HEK293 (cell line): Measurements from ENCODE around the gene MRS2.

Experiments
- CTCF ChIA-PET: fragments of 350-600 bp; formaldehyde crosslinking; extraction: SDS; loops from one replicate; lab custom pipeline; 2021; ENCODE audit warnings: antibody characterized with exemption; lab: Yijun Ruan, JAX
- POLR2A ChIA-PET: fragments of 300-600 bp; formaldehyde crosslinking; extraction: SDS; loops from one replicate; lab custom pipeline; 2020; ENCODE audit warnings: antibody characterized with exemption, inconsistent platforms; lab: Yijun Ruan, JAX
- H3K27ac ChIP-seq: fragments of 200-500 bp; sonication (Bioruptor generic); 2 replicates; pipeline ENCODE4 v1.5.1; 2014; ENCODE audit warnings: low read depth, low read length, control low read depth, inconsistent platforms; ENCODE audit errors: extremely low read depth
- H3K36me3 ChIP-seq, 2 experiments: fragments of 200-500 bp in 1 of 2; sonication (Bioruptor generic) in 1 of 2; 1 replicate in 1 of 2; 2 replicates in 1 of 2; pipeline ENCODE4 v1.5.1; 2014 to 2017; ENCODE audit warnings: inconsistent platforms in 2 of 2, low read length in 2 of 2; ENCODE audit not compliant: control insufficient read depth in 2 of 2, insufficient read depth in 1 of 2
- H3K4me1 ChIP-seq: fragments of 200-500 bp; sonication (Bioruptor generic); 2 replicates; pipeline ENCODE4 v1.5.1; 2014; ENCODE audit warnings: mild to moderate bottlenecking, low read length, inconsistent platforms; ENCODE audit not compliant: control insufficient read depth, insufficient read depth
- H3K4me3 ChIP-seq: 2 replicates; pipeline ENCODE4 v1.5.1; 2011; ENCODE audit warnings: low read depth, mild to moderate bottlenecking, control low read depth, low read length, moderate library complexity
- H3K9me3 ChIP-seq: fragments of 200-500 bp; sonication (Bioruptor generic); 2 replicates; pipeline ENCODE4 v1.5.1; 2014; ENCODE audit warnings: low read depth, low read length, inconsistent platforms; ENCODE audit not compliant: control insufficient read depth, insufficient read depth
- KLF10 ChIP-seq: fragments of 450-650 bp; IDR thresholded peaks from 2 replicates; pipeline ENCODE4 v1.5.1; 2018; ENCODE audit warnings: missing biosample characterization, mild to moderate bottlenecking, missing genetic modification characterization
- PRDM1 ChIP-seq: fragments of 450-650 bp; formaldehyde crosslinking; IDR thresholded peaks from 2 replicates; pipeline ENCODE4; 2016; ENCODE audit warnings: missing biosample characterization, missing genetic modification characterization
- TRIM28 ChIP-seq: IDR thresholded peaks from 2 replicates; pipeline ENCODE4 v1.6.1; 2011; ENCODE audit warnings: low read length, control low read depth, borderline replicate concordance
- ZBTB17 ChIP-seq: fragments of 450-650 bp; formaldehyde crosslinking; IDR thresholded peaks from 2 replicates; pipeline ENCODE4 v1.5.1; 2016; ENCODE audit warnings: missing biosample characterization, missing genetic modification characterization
- ZNF202 ChIP-seq: fragments of 450-650 bp; formaldehyde crosslinking; IDR thresholded peaks from 2 replicates; pipeline ENCODE4 v1.5.1; 2016; ENCODE audit warnings: missing biosample characterization, missing genetic modification characterization, borderline replicate concordance
- ZNF280C ChIP-seq: fragments of 450-650 bp; formaldehyde crosslinking; IDR thresholded peaks from 2 replicates; pipeline ENCODE4 v1.5.1; 2016; ENCODE audit warnings: missing biosample characterization, missing genetic modification characterization
- ZNF292 ChIP-seq: fragments of 450-650 bp; formaldehyde crosslinking; IDR thresholded peaks from 2 replicates; pipeline ENCODE4 v1.5.1; 2016; ENCODE audit warnings: low read depth, missing biosample characterization, missing genetic modification characterization, borderline replicate concordance
- ZNF324 ChIP-seq: fragments of 450-650 bp; formaldehyde crosslinking; IDR thresholded peaks from 2 replicates; pipeline ENCODE4 v1.5.1; 2016; ENCODE audit warnings: missing biosample characterization, missing genetic modification characterization
- ZNF350 ChIP-seq: fragments of 450-650 bp; formaldehyde crosslinking; IDR thresholded peaks from 2 replicates; pipeline ENCODE4 v1.5.0; 2017; ENCODE audit warnings: missing biosample characterization, mild to moderate bottlenecking, missing genetic modification characterization
- ZNF366 ChIP-seq: fragments of 450-650 bp; formaldehyde crosslinking; conservative IDR thresholded peaks from 2 replicates; pipeline ENCODE4 v1.5.1; 2016; ENCODE audit warnings: missing biosample characterization, missing genetic modification characterization
- ZNF560 ChIP-seq: fragments of 450-650 bp; formaldehyde crosslinking; IDR thresholded peaks from 2 replicates; pipeline ENCODE4 v1.5.1; 2017; ENCODE audit warnings: missing biosample characterization, missing genetic modification characterization, borderline replicate concordance
- ZNF626 ChIP-seq: fragments of 450-650 bp; sonication (Bioruptor Pico); formaldehyde crosslinking; IDR thresholded peaks from 2 replicates; pipeline ENCODE4 v1.5.1; 2018; ENCODE audit warnings: missing biosample characterization, missing genetic modification characterization, inconsistent platforms
- ZNF658 ChIP-seq: fragments of 450-650 bp; formaldehyde crosslinking; IDR thresholded peaks from 2 replicates; pipeline ENCODE4; 2016; ENCODE audit warnings: missing biosample characterization, missing genetic modification characterization
- TF ChIP-seq, protein P1 (sequence below): fragments of 450-650 bp; formaldehyde crosslinking; IDR thresholded peaks from 2 replicates; pipeline ENCODE4 v1.5.1; 2017; ENCODE audit warnings: missing biosample characterization, missing genetic modification characterization
- TF ChIP-seq, protein P2 (sequence below): sonication (generic); formaldehyde crosslinking; IDR thresholded peaks from 2 replicates; pipeline ENCODE4 v1.8.1; 2022; ENCODE audit warnings: mild to moderate bottlenecking, moderate library complexity, missing genetic modification reagents

MRS2 gene

GRCh38 chr6:24376871-24377270 is 25.9 kb upstream of the MRS2 start:
- ChIA-PET CTCF (interaction anchor here (0.7 to 2.1 kb wide), 5 partner anchors 9 to 102 kb away, joined by 3 to 12 read pairs (median 6); no protein-coding TSS in a partner anchor), POLR2A (interaction anchor here (0.5 kb wide), 1 partner anchor 35 kb away, joined by 4 read pairs; no protein-coding TSS in a partner anchor)
- Histone ChIP-seq H3K9me3 (no peaks in the 10 kb centered on the region), H3K4me1 (no peaks in the 10 kb centered on the region), H3K27ac (no peak overlapping the region), H3K4me3 (no peak overlapping the region), H3K36me3 (no peaks in the 10 kb centered on the region)
- no peak for TF ChIP-seq ZNF280C (tag by site-specific recombination)
- TF ChIP-seq, protein P1, sequence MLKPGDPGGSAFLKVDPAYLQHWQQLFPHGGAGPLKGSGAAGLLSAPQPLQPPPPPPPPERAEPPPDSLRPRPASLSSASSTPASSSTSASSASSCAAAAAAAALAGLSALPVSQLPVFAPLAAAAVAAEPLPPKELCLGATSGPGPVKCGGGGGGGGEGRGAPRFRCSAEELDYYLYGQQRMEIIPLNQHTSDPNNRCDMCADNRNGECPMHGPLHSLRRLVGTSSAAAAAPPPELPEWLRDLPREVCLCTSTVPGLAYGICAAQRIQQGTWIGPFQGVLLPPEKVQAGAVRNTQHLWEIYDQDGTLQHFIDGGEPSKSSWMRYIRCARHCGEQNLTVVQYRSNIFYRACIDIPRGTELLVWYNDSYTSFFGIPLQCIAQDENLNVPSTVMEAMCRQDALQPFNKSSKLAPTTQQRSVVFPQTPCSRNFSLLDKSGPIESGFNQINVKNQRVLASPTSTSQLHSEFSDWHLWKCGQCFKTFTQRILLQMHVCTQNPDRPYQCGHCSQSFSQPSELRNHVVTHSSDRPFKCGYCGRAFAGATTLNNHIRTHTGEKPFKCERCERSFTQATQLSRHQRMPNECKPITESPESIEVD (tag by site-specific recombination) = 0 out of 2 replicates have a peak, but pooled peaks have one; percentile 9

GRCh38 chr6:24378473-24379097 is 24.2 kb upstream of the MRS2 start:
- Histone ChIP-seq H3K9me3 (no peaks in the 10 kb centered on the region), H3K36me3 (no peaks in the 10 kb centered on the region), H3K4me3 (no peak overlapping the region), H3K4me1 (no peaks in the 10 kb centered on the region; the same call in 1 of the 2 replicates), H3K27ac (no peak overlapping the region)
- no peak for TF ChIP-seq TRIM28
- no peak for TF ChIP-seq ZNF560
- TF ChIP-seq, protein P2, sequence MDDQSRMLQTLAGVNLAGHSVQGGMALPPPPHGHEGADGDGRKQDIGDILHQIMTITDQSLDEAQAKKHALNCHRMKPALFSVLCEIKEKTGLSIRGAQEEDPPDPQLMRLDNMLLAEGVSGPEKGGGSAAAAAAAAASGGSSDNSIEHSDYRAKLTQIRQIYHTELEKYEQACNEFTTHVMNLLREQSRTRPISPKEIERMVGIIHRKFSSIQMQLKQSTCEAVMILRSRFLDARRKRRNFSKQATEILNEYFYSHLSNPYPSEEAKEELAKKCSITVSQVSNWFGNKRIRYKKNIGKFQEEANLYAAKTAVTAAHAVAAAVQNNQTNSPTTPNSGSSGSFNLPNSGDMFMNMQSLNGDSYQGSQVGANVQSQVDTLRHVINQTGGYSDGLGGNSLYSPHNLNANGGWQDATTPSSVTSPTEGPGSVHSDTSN = no peak
- TF ChIP-seq ZNF626 (tag by site-specific recombination) = no peak
- TF ChIP-seq KLF10 = no peak
- POLR2A ChIA-PET = interaction anchor here (0.8 kb wide), 1 partner anchor 21 kb away, joined by 5 read pairs; the partner anchor contains the start of gene DCDC2
- CTCF ChIA-PET = interaction anchor here (1.0 to 2.3 kb wide), 3 partner anchors 19 to 100 kb away, joined by 3 to 11 read pairs (median 3); no protein-coding TSS in a partner anchor

- H3K4me3 ChIP-seq = no peak overlapping the region
- H3K4me1 ChIP-seq = no peaks in the 10 kb centered on the region; the same call in 1 of the 2 replicates
- TF ChIP-seq PRDM1 (peak; percentile 42; the same call in 1 of the 2 replicates), ZBTB17 (no peak), ZNF366 (peak; percentile 95)
- TF ChIP-seq, all 188 proteins: peak for 2
- CTCF ChIA-PET = interaction anchor here (0.6 to 2.7 kb wide), 7 partner anchors 22 to 1416 kb away, joined by 3 to 10 read pairs (median 6); no protein-coding TSS in a partner anchor
- POLR2A ChIA-PET = interaction anchor here (0.8 kb wide), 1 partner anchor 98 kb away, joined by 4 read pairs; no protein-coding TSS in a partner anchor
- H3K9me3 ChIP-seq = no peaks in the 10 kb centered on the region
- no peaks in the 10 kb centered on the region for H3K36me3 ChIP-seq
- H3K27ac ChIP-seq = no peak overlapping the region
Measured at GRCh38 chr6:24381476-24382219, 21.1 kb upstream of the MRS2 start.

GRCh38 chr6:24382220-24382540 is 20.6 kb upstream of the MRS2 start:
- no peak overlapping the region for H3K27ac ChIP-seq
- ChIA-PET POLR2A (interaction anchor here (0.8 kb wide), 1 partner anchor 99 kb away, joined by 4 read pairs; no protein-coding TSS in a partner anchor), CTCF (interaction anchor here (0.6 to 2.7 kb wide), 4 partner anchors 22 to 176 kb away, joined by 3 to 10 read pairs (median 5); no protein-coding TSS in a partner anchor)
- TF ChIP-seq, protein P1 (tag by site-specific recombination) = peak; percentile 54
- TF ChIP-seq ZNF560 (no peak), ZNF324 (tag by site-specific recombination) (no peak), ZNF350 (tag by site-specific recombination) (no peak), ZNF202 (tag by site-specific recombination) (no peak), ZNF292 (tag by site-specific recombination) (no peak), ZNF658 (tag by site-specific recombination) (no peak)
- no peaks in the 10 kb centered on the region; the same call in 1 of the 2 replicates for H3K4me1 ChIP-seq
- H3K36me3 ChIP-seq = no peaks in the 10 kb centered on the region
- no peak overlapping the region for H3K4me3 ChIP-seq
- no peaks in the 10 kb centered on the region for H3K9me3 ChIP-seq
